Activated naive CD4-positive, alpha-beta T cell treated with anti-CD3 and anti-CD28 coated beads, Interleukin-2, amount 50 U/mL, for 72 hours (primary cell): Measurements from ENCODE around the gene ARHGAP5. TPM values are rescaled to one million over a fixed set of nuclear protein-coding genes. Genes with fewer than 3 reads are reported as not detected.
"Not testable (repeated sequence)": the region's sequence is repeated elsewhere in the genome, so short reads cannot be mapped to it uniquely, and the experiment has no call there.

ENCODE experiments used
- ATAC-seq, 2 donors: fragments of 150-1000 bp; cut with Tn5 transposase; 2 replicates each; pipeline ENCODE4 v1.10.0; 2021; ENCODE audit warnings: mild to moderate bottlenecking in 2 of 2, moderate library complexity in 2 of 2
- DNase-seq, 2 donors: peaks; one replicate each; pipeline ENCODE4 v3.0.0; 2021 to 2022; ENCODE audit warnings: low spot score in 2 of 2
- H3K27ac Mint-ChIP-seq, 2 donors: one replicate each; pipeline ENCODE4 v1.8.0; 2022; ENCODE audit warnings: mild to moderate bottlenecking in 2 of 2, mixed read lengths in 2 of 2
- H3K36me3 Mint-ChIP-seq, 2 donors: one replicate each; pipeline ENCODE4 v1.8.0; 2022; ENCODE audit warnings: mixed read lengths in 2 of 2
- H3K9me3 Mint-ChIP-seq, 2 donors: one replicate each; pipeline ENCODE4 v1.8.0; 2022; ENCODE audit warnings: mixed read lengths in 2 of 2
- total RNA-seq, 2 donors: library from RNA; stranded (reverse); gene quantifications; one replicate each; pipeline ENCODE4 v1.2.3, GENCODE V29; 2022

ARHGAP5 gene
- total RNA-seq, 2 donors from 2014 or later: 35.2 to 52.2 TPM

DNA sequence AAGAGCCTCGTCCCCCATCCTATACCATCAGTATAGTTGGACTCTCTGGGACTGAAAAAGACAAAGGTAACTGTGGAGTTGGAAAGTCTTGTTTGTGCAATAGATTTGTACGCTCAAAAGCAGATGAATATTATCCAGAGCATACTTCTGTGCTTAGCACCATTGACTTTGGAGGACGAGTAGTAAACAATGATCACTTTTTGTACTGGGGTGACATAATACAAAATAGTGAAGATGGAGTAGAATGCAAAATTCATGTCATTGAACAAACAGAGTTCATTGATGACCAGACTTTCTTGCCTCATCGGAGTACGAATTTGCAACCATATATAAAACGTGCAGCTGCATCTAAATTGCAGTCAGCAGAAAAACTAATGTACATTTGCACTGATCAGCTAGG is 13.6 kb downstream of the ARHGAP5 start:
- no peak for ATAC-seq
- no peak overlapping the region for H3K27ac Mint-ChIP-seq
- peaks cover 31 to 34% of the 10 kb centered on the region in 2 donors for H3K36me3 Mint-ChIP-seq
- no peaks in the 10 kb centered on the region for H3K9me3 Mint-ChIP-seq
- DNase-seq: no peak

- Mint-ChIP-seq H3K36me3 (peaks cover 0 to 1% of the 10 kb centered on the region in 2 donors), H3K9me3 (no peaks in the 10 kb centered on the region), H3K27ac (no peak overlapping the region)
- ATAC-seq (no peak), DNase-seq (no peak)
Measured at GRCh38 chr14:32099473-32099872, 22.4 kb downstream of the ARHGAP5 start.

DNA sequence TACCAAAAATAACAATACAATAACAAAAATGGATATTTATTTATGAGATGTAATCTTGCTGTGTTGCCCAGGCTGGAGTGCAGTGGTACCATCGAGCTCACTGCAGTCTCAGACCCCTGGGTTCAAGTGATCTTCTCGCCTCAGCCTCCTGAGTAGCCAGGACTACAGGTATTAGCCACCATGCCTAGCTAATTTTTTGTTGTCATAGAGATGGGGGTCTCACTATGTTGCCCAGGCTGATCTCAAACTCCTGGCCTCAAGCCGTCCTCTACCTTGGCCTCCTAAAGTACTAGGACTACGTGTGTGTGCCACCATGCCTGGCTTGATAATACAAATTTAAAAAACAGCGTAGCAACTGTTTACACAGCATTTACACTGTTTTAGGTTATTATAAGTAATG is 23.1 kb downstream of the ARHGAP5 start:
- no peak for DNase-seq
- no peak overlapping the region for H3K27ac Mint-ChIP-seq
- H3K9me3 Mint-ChIP-seq: no peaks in the 10 kb centered on the region
- no peak for ATAC-seq
- H3K36me3 Mint-ChIP-seq: no peaks in the 10 kb centered on the region

DNA sequence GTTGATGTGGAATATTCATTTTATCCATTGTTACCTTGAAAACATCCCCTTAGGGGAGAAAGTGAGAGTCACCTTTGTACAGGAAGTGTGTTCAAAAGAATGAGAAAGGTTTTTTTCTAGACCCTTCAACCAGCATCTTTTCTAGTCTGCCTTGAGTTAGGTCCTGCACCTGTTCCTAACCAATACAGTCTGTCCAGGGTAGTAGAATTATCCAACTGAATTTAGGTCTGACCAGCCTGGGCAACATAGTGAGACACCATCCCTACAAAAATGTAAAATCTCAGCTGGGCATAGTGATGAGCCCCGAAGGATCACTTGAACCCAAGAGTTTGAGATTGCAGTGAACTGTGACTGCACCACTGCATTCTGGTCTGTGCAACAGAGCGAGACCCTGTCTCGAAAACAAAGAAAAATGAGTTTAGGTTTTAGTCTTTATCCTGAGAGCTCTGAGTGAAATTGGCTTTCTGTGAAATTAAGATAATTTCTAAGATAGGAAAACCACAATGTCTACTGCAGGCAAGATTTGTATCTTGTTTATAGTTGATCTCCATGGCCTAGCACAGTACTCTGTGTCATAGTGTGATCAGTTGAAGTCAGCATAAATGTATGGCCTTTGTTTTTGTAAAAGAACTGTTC is 25.2 kb downstream of the ARHGAP5 start:
- H3K9me3 Mint-ChIP-seq: no peaks in the 10 kb centered on the region
- H3K27ac Mint-ChIP-seq: peak overlapping the region; percentile 34 to 74
- ATAC-seq (peak; percentile 90 to 96), DNase-seq (no peak)
- no peaks in the 10 kb centered on the region for H3K36me3 Mint-ChIP-seq

DNA sequence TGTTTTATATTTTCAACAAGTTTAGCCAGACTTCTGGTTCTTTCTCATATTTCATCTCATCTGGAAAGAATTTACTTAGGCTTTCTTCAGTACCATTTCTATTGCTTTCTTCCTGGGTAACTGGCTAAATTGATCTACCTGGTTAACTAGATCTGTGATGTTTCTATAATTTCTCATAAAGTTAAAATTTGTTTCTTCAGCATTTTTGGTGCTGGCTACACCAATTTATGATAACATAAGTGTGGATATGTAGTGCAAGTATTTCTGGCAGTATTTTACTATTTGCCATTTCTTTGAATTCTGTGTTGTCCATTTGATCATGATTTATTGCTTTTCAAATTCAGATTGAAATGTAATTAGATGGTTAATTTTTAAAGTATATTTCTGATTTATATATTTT is 25.9 kb downstream of the ARHGAP5 start:
- no peaks in the 10 kb centered on the region for H3K36me3 Mint-ChIP-seq
- H3K9me3 Mint-ChIP-seq: no peaks in the 10 kb centered on the region
- ATAC-seq (no peak), DNase-seq (no peak)
- H3K27ac Mint-ChIP-seq: no peak overlapping the region

- no peaks in the 10 kb centered on the region for H3K36me3 Mint-ChIP-seq
- ATAC-seq: no peak
- no peaks in the 10 kb centered on the region for H3K9me3 Mint-ChIP-seq
- H3K27ac Mint-ChIP-seq: no peak overlapping the region
- DNase-seq: no peak
Measured at GRCh38 chr14:32104308-32104707, 27.2 kb downstream of the ARHGAP5 start.

- Mint-ChIP-seq H3K9me3 (no peaks in the 10 kb centered on the region), H3K36me3 (peaks cover 0 to 2% of the 10 kb centered on the region in 2 donors), H3K27ac (no peak overlapping the region)
- ATAC-seq (no peak), DNase-seq (no peak)
Measured at GRCh38 chr14:32104803-32105202, 27.7 kb downstream of the ARHGAP5 start.

- Mint-ChIP-seq H3K27ac (peak overlapping the region in 1 of 2 donors; percentile 75), H3K36me3 (peaks cover 0 to 6% of the 10 kb centered on the region in 2 donors), H3K9me3 (no peaks in the 10 kb centered on the region)
- DNase-seq (no peak), ATAC-seq (no peak)
Measured at GRCh38 chr14:32109676-32110547, 32.8 kb downstream of the ARHGAP5 start.

DNA sequence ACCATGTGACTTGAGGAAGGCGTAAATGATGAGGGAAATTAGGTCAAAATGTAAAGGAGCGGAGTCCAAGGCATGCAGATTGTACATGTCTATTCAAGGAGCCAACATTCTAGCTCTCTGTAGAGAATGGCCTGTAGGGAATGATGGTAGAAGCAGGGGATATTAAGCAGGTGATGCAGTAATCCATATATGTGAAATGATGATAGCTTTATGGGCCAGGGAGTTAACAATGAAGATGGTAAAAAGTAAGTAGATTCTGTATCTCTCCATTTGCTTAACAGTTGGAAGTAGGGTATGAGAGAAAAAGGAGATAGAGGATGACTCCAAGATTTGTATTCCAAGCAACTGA is 33.4 kb downstream of the ARHGAP5 start:
- H3K36me3 Mint-ChIP-seq: peaks cover 0 to 11% of the 10 kb centered on the region in 2 donors
- H3K27ac Mint-ChIP-seq: peak overlapping the region in 1 of 2 donors; percentile 27
- H3K9me3 Mint-ChIP-seq: no peaks in the 10 kb centered on the region
- no peak for DNase-seq
- ATAC-seq: no peak

DNA sequence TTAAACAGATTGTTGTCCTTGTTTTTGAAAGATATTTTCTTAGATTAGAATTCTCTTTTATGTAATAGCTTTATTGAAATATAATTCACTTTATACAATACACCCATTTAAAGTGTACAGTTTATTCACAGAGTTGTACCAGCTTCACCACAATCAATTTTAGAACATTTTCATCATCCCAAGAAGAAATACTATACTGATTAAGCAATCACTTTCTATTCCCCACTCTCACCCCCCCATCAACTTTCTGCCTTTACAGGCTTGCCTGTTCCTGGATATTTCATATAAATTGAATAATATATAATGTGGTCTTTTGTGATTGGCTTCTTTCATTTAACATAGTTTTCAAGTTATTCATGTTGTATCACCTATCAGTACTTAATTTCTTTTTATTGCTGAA is 44.4 kb downstream of the ARHGAP5 start:
- ATAC-seq (no peak), DNase-seq (no peak)
- Mint-ChIP-seq H3K27ac (no peak overlapping the region), H3K9me3 (peaks cover 3 to 4% of the 10 kb centered on the region in 2 donors), H3K36me3 (peaks cover 18 to 19% of the 10 kb centered on the region in 2 donors)

- Mint-ChIP-seq H3K36me3 (peaks cover 22 to 23% of the 10 kb centered on the region in 2 donors), H3K27ac (no peak overlapping the region), H3K9me3 (peaks cover 6% of the 10 kb centered on the region in 2 donors)
- no peak for ATAC-seq
- DNase-seq: no peak
Measured at GRCh38 chr14:32121948-32122347, 44.8 kb downstream of the ARHGAP5 start.

DNA sequence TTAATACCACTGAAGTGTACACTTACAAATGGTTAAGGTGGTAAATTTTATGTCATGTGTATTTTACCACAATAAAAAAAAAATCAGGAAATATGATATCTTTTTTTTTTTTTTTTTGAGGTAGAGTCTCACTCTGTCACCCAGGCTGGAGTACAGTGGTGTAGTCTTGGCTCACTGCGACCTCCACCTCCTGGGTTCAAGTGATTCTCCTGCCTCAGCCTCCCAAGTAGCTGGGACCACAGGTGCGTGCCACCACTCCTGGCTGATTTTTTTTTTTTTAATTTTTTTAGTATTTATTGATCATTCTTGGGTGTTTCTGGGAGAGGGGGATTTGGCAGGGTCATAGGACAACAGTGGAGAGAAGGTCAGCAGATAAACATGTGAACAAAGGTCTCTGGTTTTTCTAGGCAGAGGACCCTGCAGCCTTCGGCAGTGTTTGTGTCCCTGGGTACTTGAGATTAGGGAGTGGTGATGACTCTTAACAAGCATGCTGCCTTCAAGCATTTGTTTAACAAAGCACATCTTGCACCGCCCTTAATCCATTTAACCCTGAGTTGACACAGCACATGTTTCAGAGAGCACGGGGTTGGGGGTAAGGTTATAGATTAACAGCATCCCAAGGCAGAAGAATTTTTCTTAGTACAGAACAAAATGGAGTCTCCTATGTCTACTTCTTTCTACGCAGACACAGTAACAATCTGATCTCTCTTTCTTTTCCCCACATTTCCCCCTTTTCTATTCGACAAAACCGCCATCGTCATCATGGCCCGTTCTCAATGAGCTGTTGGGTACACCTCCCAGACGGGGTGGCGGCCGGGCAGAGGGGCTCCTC is 50.0 kb downstream of the ARHGAP5 start:
- DNase-seq, H3K27ac Mint-ChIP-seq, ATAC-seq, H3K9me3 Mint-ChIP-seq: not testable (repeated sequence)
- H3K36me3 Mint-ChIP-seq: peaks cover 43 to 47% of the 10 kb centered on the region in 2 donors

- H3K27ac Mint-ChIP-seq, DNase-seq, ATAC-seq, H3K9me3 Mint-ChIP-seq: not testable (repeated sequence)
- H3K36me3 Mint-ChIP-seq: peaks cover 40 to 47% of the 10 kb centered on the region in 2 donors
Measured at GRCh38 chr14:32127731-32128654, 50.9 kb downstream of the ARHGAP5 start.

DNA sequence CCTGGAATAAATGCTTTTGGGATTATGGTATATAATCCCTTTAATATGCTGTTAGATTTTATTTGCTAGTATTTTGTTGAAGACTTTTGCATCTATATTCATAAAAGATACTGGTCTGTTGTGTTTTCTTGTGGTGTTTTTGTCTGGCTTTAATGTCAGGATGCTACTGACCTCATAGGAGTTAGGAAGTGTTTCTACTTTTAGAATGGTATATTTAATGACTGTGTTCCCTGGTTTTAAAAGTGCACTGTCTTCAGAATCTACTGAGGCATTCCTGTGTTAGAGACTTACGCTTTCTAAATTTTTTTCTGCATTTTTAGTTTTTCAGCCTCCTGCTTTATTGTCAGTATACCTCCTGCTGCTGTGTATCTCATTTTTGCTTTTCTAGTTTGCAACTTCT is 51.6 kb downstream of the ARHGAP5 start:
- ATAC-seq (no peak), DNase-seq (no peak)
- peaks cover 43% of the 10 kb centered on the region in 2 donors for H3K36me3 Mint-ChIP-seq
- H3K27ac Mint-ChIP-seq: peak overlapping the region in 1 of 2 donors; percentile 40
- peaks cover 6% of the 10 kb centered on the region in 2 donors for H3K9me3 Mint-ChIP-seq

DNA sequence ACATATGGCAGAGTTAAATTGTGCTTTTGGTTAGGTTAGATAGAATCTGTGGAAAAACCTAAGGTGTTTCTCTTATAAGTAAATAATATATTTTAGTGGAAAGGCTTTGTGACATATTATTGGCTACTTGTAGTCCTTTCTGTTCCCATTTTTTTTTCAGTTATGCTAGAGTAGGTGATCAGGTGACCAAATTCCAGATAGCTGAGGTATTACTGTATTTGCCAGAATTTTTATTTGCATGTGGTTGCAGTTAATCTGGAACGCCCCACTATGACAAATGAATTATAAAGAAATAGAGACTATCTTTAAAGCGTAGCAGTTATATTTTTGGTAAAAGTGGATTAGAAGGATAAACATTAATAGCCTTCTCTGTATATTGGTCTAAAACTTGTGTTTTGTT is 52.0 kb downstream of the ARHGAP5 start:
- peaks cover 39 to 47% of the 10 kb centered on the region in 2 donors for H3K36me3 Mint-ChIP-seq
- H3K9me3 Mint-ChIP-seq: peaks cover 6% of the 10 kb centered on the region in 2 donors
- ATAC-seq: no peak

DNA sequence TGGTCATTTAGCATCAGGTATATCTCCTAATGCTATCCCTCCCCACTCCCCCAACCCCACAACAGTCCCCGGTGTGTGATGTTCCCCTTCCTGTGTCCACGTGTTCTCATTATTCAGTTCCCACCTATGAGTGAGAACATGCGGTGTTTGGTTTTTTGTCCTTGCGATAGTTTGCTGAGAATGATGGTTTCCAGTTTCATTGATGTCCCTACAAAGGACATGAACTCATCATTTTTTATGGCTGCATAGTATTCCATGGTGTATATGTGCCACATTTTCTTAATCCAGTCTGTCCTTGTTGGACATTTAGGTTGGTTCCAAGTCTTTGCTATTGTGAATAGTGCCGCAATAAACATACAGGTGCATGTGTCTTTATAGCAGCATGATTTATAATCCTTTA is 54.6 kb downstream of the ARHGAP5 start:
- not testable (repeated sequence) for H3K9me3 Mint-ChIP-seq, H3K27ac Mint-ChIP-seq, DNase-seq, ATAC-seq
- peaks cover 40 to 49% of the 10 kb centered on the region in 2 donors for H3K36me3 Mint-ChIP-seq

More for the DNA sequence above, 52.0 kb downstream of the ARHGAP5 start:
- peak overlapping the region in 1 of 2 donors; percentile 40 for H3K27ac Mint-ChIP-seq
- no peak for DNase-seq
